ENCODE measurements around the gene APBA2.

DNA sequence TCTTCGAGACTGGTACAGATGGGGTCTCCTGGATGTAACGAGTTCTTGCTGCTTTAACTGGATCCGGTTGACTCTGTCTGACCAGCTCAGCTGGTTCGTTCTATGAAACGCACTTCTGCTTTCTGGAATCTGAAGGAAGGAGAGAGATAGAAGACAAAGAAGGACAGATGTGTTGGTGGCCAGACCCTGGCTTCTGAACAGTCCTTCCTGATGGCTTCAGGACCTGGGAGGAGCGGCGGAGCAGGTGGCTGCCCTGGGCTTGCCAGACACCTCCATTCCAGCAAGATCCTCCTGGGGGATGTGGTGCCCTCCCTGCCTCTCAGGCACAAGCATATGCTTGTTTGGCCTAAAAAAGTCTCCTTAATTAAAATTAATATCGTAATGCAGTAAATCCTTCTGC, 99.9 kb downstream of the APBA2 start:
- TF ChIP-seq POLR2A (IDR thresholded peaks at IDR 0.05; ENCODE audit: low read length) (no peak), GATA1 (IDR thresholded peaks at IDR 0.05; ENCODE audit: low read depth, low read length) (no peak)
